Activated CD8-positive, alpha-beta T cell treated with anti-CD3 and anti-CD28 coated beads, Interleukin-2, amount 10 ng/mL, durations not matched to agents 7 days and 5 days (primary cell): ENCODE measurements around the gene DPM2. TPM values are rescaled to one million over a fixed set of nuclear protein-coding genes. Genes with fewer than 3 reads are reported as not detected.

Source experiments
- ATAC-seq: fragments of 150-1000 bp; cut with Tn5 transposase; one replicate; pipeline ENCODE4 v1.10.0; 2021; ENCODE audit warnings: moderate library complexity
- CTCF ChIA-PET: fragments of 350-600 bp; sonication (Branson Sonifier 250); formaldehyde crosslinking; loops from one replicate; lab custom pipeline; 2021; ENCODE audit warnings: antibody characterized with exemption; lab: Charles Lee
- POLR2A ChIA-PET: fragments of 350-600 bp; sonication (Branson Sonifier 250); formaldehyde crosslinking; loops from one replicate; lab custom pipeline; 2021; ENCODE audit warnings: antibody characterized with exemption; lab: Charles Lee
- DNase-seq: peaks from one replicate; pipeline ENCODE4 v3.0.0-alpha.2; 2020
- H3K27ac Mint-ChIP-seq: one replicate; pipeline ENCODE4 v1.8.0; 2021; ENCODE audit warnings: mild to moderate bottlenecking, mixed read lengths
- H3K27me3 Mint-ChIP-seq: one replicate; pipeline ENCODE4 v1.8.0; 2021; ENCODE audit warnings: low read depth, mixed read lengths
- H3K36me3 Mint-ChIP-seq: one replicate; pipeline ENCODE4 v1.8.0; 2021; ENCODE audit warnings: low read depth, mixed read lengths
- H3K4me1 Mint-ChIP-seq: one replicate; pipeline ENCODE4 v1.8.0; 2021; ENCODE audit warnings: low read depth, mixed read lengths
- H3K4me3 Mint-ChIP-seq: one replicate; pipeline ENCODE4 v1.8.0; 2021; ENCODE audit warnings: mild to moderate bottlenecking, mixed read lengths
- H3K9me3 Mint-ChIP-seq: one replicate; pipeline ENCODE4 v1.8.0; 2022; ENCODE audit warnings: mixed read lengths; ENCODE audit not compliant: insufficient read depth
- total RNA-seq, 2 experiments: library from RNA; stranded (reverse); gene quantifications; one replicate each; pipeline ENCODE4 v1.2.3, GENCODE V29; 2021

Gene DPM2
- total RNA-seq, 2 experiments from 2014 or later, result 47.9 to 53.8 TPM

- Mint-ChIP-seq H3K9me3 (no peaks in the 10 kb centered on the region), H3K4me3 (no peak overlapping the region), H3K27me3 (no peaks in the 10 kb centered on the region), H3K4me1 (peaks cover 98% of the 10 kb centered on the region), H3K27ac (peak overlapping the region; percentile 63), H3K36me3 (peaks cover 76% of the 10 kb centered on the region)
- ATAC-seq, result no peak
- no peak for DNase-seq
- ChIA-PET CTCF (interaction anchor here (1.0 to 15.0 kb wide), 6 partner anchors 8 to 71 kb away, joined by 3 to 144 read pairs (median 12); no protein-coding TSS in a partner anchor), POLR2A (interaction anchor here (0.6 kb wide), 1 partner anchor 62 kb away, joined by 4 read pairs; no protein-coding TSS in a partner anchor)
Measured at GRCh38 chr9:127963359-127964064, 25.9 kb upstream of the DPM2 start.

- DNase-seq (no peak), ATAC-seq (no peak)
- H3K36me3 Mint-ChIP-seq, result peaks cover 73% of the 10 kb centered on the region
- peak overlapping the region; percentile 63 for H3K27ac Mint-ChIP-seq
- H3K27me3 Mint-ChIP-seq, result no peaks in the 10 kb centered on the region
- ChIA-PET POLR2A (no interaction called here), CTCF (interaction anchor here (1.0 to 15.0 kb wide), 6 partner anchors 8 to 155 kb away, joined by 3 to 144 read pairs (median 12); no protein-coding TSS in a partner anchor)
- H3K4me1 Mint-ChIP-seq, result peaks cover 96% of the 10 kb centered on the region
- no peak overlapping the region for H3K4me3 Mint-ChIP-seq
- H3K9me3 Mint-ChIP-seq, result no peaks in the 10 kb centered on the region
Measured at GRCh38 chr9:127963041-127963358, 25.3 kb upstream of the DPM2 start.

GRCh38 chr9:127962278-127962677, 24.6 kb upstream of the DPM2 start:
- ATAC-seq, result no peak
- H3K36me3 Mint-ChIP-seq, result peaks cover 74% of the 10 kb centered on the region
- peaks cover 94% of the 10 kb centered on the region for H3K4me1 Mint-ChIP-seq
- no peak for DNase-seq
- no peak overlapping the region for H3K27ac Mint-ChIP-seq
- H3K4me3 Mint-ChIP-seq, result no peak overlapping the region
- ChIA-PET CTCF (interaction anchor here (1.3 to 15.0 kb wide), 4 partner anchors 11 to 156 kb away, joined by 3 to 144 read pairs (median 12); no protein-coding TSS in a partner anchor), POLR2A (interaction anchor here (1.0 kb wide), 1 partner anchor 73 kb away, joined by 3 read pairs; no protein-coding TSS in a partner anchor)
- no peaks in the 10 kb centered on the region for H3K27me3 Mint-ChIP-seq
- H3K9me3 Mint-ChIP-seq, result no peaks in the 10 kb centered on the region

GRCh38 chr9:127961613-127962155, 24.0 kb upstream of the DPM2 start:
- H3K9me3 Mint-ChIP-seq, result no peaks in the 10 kb centered on the region
- H3K27me3 Mint-ChIP-seq, result no peaks in the 10 kb centered on the region
- H3K27ac Mint-ChIP-seq, result peak overlapping the region; percentile 45
- POLR2A ChIA-PET, result interaction anchor here (1.0 to 1.8 kb wide), 4 partner anchors 9 to 73 kb away, joined by 3 to 5 read pairs (median 4); no protein-coding TSS in a partner anchor
- CTCF ChIA-PET, result interaction anchor here (1.6 to 15.0 kb wide), 4 partner anchors 9 to 156 kb away, joined by 3 to 144 read pairs (median 12); no protein-coding TSS in a partner anchor
- H3K4me1 Mint-ChIP-seq, result peaks cover 94% of the 10 kb centered on the region
- no peak overlapping the region for H3K4me3 Mint-ChIP-seq
- ATAC-seq, result no peak
- DNase-seq, result no peak
- peaks cover 71% of the 10 kb centered on the region for H3K36me3 Mint-ChIP-seq

- CTCF ChIA-PET, result interaction anchor here (1.1 to 15.0 kb wide), 5 partner anchors 9 to 157 kb away, joined by 3 to 144 read pairs (median 5); no protein-coding TSS in a partner anchor
Measured at GRCh38 chr9:127961155-127961490, 23.5 kb upstream of the DPM2 start.

GRCh38 chr9:127960410-127961154, 22.9 kb upstream of the DPM2 start:
- ChIA-PET CTCF (interaction anchor here (1.1 to 15.0 kb wide), 4 partner anchors 10 to 157 kb away, joined by 3 to 144 read pairs (median 12); no protein-coding TSS in a partner anchor), POLR2A (interaction anchor here (1.0 to 1.8 kb wide), 4 partner anchors 10 to 75 kb away, joined by 3 to 5 read pairs (median 4); no protein-coding TSS in a partner anchor)
- H3K27ac Mint-ChIP-seq, result peak overlapping the region; percentile 65
- no peak overlapping the region for H3K4me3 Mint-ChIP-seq
- ATAC-seq (no peak), DNase-seq (no peak)
- H3K4me1 Mint-ChIP-seq, result peaks cover 92% of the 10 kb centered on the region
- peaks cover 70% of the 10 kb centered on the region for H3K36me3 Mint-ChIP-seq
- H3K9me3 Mint-ChIP-seq, result no peaks in the 10 kb centered on the region
- H3K27me3 Mint-ChIP-seq, result no peaks in the 10 kb centered on the region

More at GRCh38 chr9:127961155-127961490, 23.5 kb upstream of the DPM2 start:
- ATAC-seq (no peak), DNase-seq (no peak)
- H3K27me3 Mint-ChIP-seq, result no peaks in the 10 kb centered on the region
- H3K27ac Mint-ChIP-seq, result peak overlapping the region; percentile 45
- H3K4me1 Mint-ChIP-seq, result peaks cover 92% of the 10 kb centered on the region
- H3K36me3 Mint-ChIP-seq, result peaks cover 68% of the 10 kb centered on the region
- no peaks in the 10 kb centered on the region for H3K9me3 Mint-ChIP-seq
- POLR2A ChIA-PET, result interaction anchor here (1.0 to 1.8 kb wide), 4 partner anchors 10 to 74 kb away, joined by 3 to 5 read pairs (median 4); no protein-coding TSS in a partner anchor
- H3K4me3 Mint-ChIP-seq, result no peak overlapping the region

GRCh38 chr9:127959841-127960409, 22.3 kb upstream of the DPM2 start:
- POLR2A ChIA-PET, result interaction anchor here (1.1 to 1.8 kb wide), 4 partner anchors 11 to 75 kb away, joined by 3 to 5 read pairs (median 4); no protein-coding TSS in a partner anchor
- CTCF ChIA-PET, result interaction anchor here (1.1 to 15.0 kb wide), 4 partner anchors 18 to 158 kb away, joined by 4 to 151 read pairs (median 82); no protein-coding TSS in a partner anchor
- no peak overlapping the region for H3K4me3 Mint-ChIP-seq

GRCh38 chr9:127959398-127959797, 21.7 kb upstream of the DPM2 start:
- DNase-seq, result no peak
- CTCF ChIA-PET, result interaction anchor here (6.4 to 15.0 kb wide), 2 partner anchors 17 to 77 kb away, joined by 144 to 151 read pairs; no protein-coding TSS in a partner anchor
- peak overlapping the region; percentile 33 for H3K27ac Mint-ChIP-seq
- no peak for ATAC-seq
- peaks cover 71% of the 10 kb centered on the region for H3K36me3 Mint-ChIP-seq
- POLR2A ChIA-PET, result interaction anchor here (1.4 kb wide), 1 partner anchor 16 kb away, joined by 3 read pairs; no protein-coding TSS in a partner anchor
- no peak overlapping the region for H3K4me3 Mint-ChIP-seq
- no peaks in the 10 kb centered on the region for H3K9me3 Mint-ChIP-seq
- no peaks in the 10 kb centered on the region for H3K27me3 Mint-ChIP-seq
- H3K4me1 Mint-ChIP-seq, result peaks cover 94% of the 10 kb centered on the region

More at GRCh38 chr9:127959841-127960409, 22.3 kb upstream of the DPM2 start:
- Mint-ChIP-seq H3K27ac (peak overlapping the region; percentile 33), H3K27me3 (no peaks in the 10 kb centered on the region), H3K4me1 (peaks cover 92% of the 10 kb centered on the region), H3K36me3 (peaks cover 69% of the 10 kb centered on the region), H3K9me3 (no peaks in the 10 kb centered on the region)
- no peak for DNase-seq
- no peak for ATAC-seq

GRCh38 chr9:127958728-127959127, 21.1 kb upstream of the DPM2 start:
- DNase-seq, result no peak
- ChIA-PET POLR2A (interaction anchor here (1.4 kb wide), 1 partner anchor 16 kb away, joined by 3 read pairs; no protein-coding TSS in a partner anchor), CTCF (interaction anchor here (0.7 to 15.0 kb wide), 4 partner anchors 17 to 159 kb away, joined by 3 to 151 read pairs (median 74); no protein-coding TSS in a partner anchor)
- ATAC-seq, result no peak
- Mint-ChIP-seq H3K4me3 (no peak overlapping the region), H3K4me1 (peaks cover 94% of the 10 kb centered on the region), H3K27me3 (no peaks in the 10 kb centered on the region), H3K27ac (peak overlapping the region; percentile 8), H3K9me3 (no peaks in the 10 kb centered on the region), H3K36me3 (peaks cover 71% of the 10 kb centered on the region)

GRCh38 chr9:127955294-127956015, 17.8 kb upstream of the DPM2 start:
- peak; percentile 83 for DNase-seq
- no peaks in the 10 kb centered on the region for H3K27me3 Mint-ChIP-seq
- ChIA-PET POLR2A (interaction anchor here (1.0 to 2.4 kb wide), 9 partner anchors 10 to 79 kb away, joined by 3 to 12 read pairs (median 4); no protein-coding TSS in a partner anchor), CTCF (interaction anchor here (0.6 to 15.0 kb wide), 25 partner anchors 9 to 162 kb away, joined by 3 to 151 read pairs (median 5); partner anchors contain the start of genes EEIG1 and NAIF1)
- H3K36me3 Mint-ChIP-seq, result peaks cover 54% of the 10 kb centered on the region
- H3K9me3 Mint-ChIP-seq, result no peaks in the 10 kb centered on the region
- ATAC-seq, result peak; percentile 96
- peaks cover 89% of the 10 kb centered on the region for H3K4me1 Mint-ChIP-seq
- peak overlapping the region; percentile 21 for H3K4me3 Mint-ChIP-seq
- peak overlapping the region; percentile 70 for H3K27ac Mint-ChIP-seq
